Gastroesophageal sphincter (tissue), 4 donors: ENCODE measurements around the gene MOG. TPM values are rescaled to one million over a fixed set of nuclear protein-coding genes. Genes with fewer than 3 reads are reported as not detected.

Experiments
- ATAC-seq: fragments of 150-250 bp; one replicate; pipeline ENCODE4 v1.9.1; 2016; ENCODE audit warnings: mild to moderate bottlenecking, moderate library complexity
- H3K27ac ChIP-seq, 4 donors: fragments of 200-600 bp; sonication (generic) in 3 of 4; 1 replicate in 3 of 4; 2 replicates in 1 of 4; pipeline ENCODE4 v1.5.1; 2016 to 2019
- H3K27me3 ChIP-seq: fragments of 200-600 bp; sonication (generic); one replicate; pipeline ENCODE4 v1.5.1; 2019
- H3K36me3 ChIP-seq, 2 donors: fragments of 200-600 bp; sonication (generic); one replicate each; pipeline ENCODE4 v1.5.1; 2019; ENCODE audit warnings: control low read depth in 1 of 2
- H3K4me1 ChIP-seq, 3 donors: fragments of 200-600 bp; sonication (generic); 1 replicate in 2 of 3; 2 replicates in 1 of 3; pipeline ENCODE4 v1.5.1; 2016 to 2019; ENCODE audit warnings: control low read depth in 2 of 3
- H3K4me3 ChIP-seq, 2 donors: fragments of 200-600 bp; sonication (generic); one replicate each; pipeline ENCODE4 v1.5.1; 2019; ENCODE audit warnings: mild to moderate bottlenecking in 1 of 2, moderate library complexity in 1 of 2
- H3K9me3 ChIP-seq, 3 donors: fragments of 200-600 bp; sonication (generic); one replicate each; pipeline ENCODE4 v1.5.1; 2017 to 2019; ENCODE audit warnings: control low read depth in 2 of 3
- CTCF ChIP-seq, 4 experiments: fragments of 200-600 bp in 2 of 4; fragments of 450-650 bp in 2 of 4; sonication (generic) in 1 of 4; IDR thresholded peaks; one replicate each; pipeline ENCODE4 v1.5.1; 2017 to 2019; ENCODE audit warnings: antibody characterized with exemption in 4 of 4, mild to moderate bottlenecking in 2 of 4, moderate library complexity in 2 of 4
- EP300 ChIP-seq: sonication (generic); formaldehyde crosslinking; IDR thresholded peaks from one replicate; pipeline ENCODE4 v1.6.1; 2017; ENCODE audit warnings: antibody characterized with exemption, mild to moderate bottlenecking
- POLR2A ChIP-seq, 2 donors: fragments of 450-650 bp; IDR thresholded peaks; one replicate each; pipeline ENCODE4 v1.6.1; 2017; ENCODE audit warnings: antibody characterized with exemption in 2 of 2, mild to moderate bottlenecking in 2 of 2, moderate library complexity in 1 of 2
- POLR2AphosphoS5 ChIP-seq: sonication (generic); formaldehyde crosslinking; IDR thresholded peaks from one replicate; pipeline ENCODE4 v1.6.1; 2017; ENCODE audit warnings: antibody characterized with exemption
- whole genome bisulfite sequencing, 2 donors: methylation state at CpG; one replicate each; pipeline ENCODE4 v1.1.5; 2018; ENCODE audit warnings: low coverage in 1 of 2; 5-methylcytosine and 5-hydroxymethylcytosine counted together
- total RNA-seq, 4 donors: library from RNA; depleted of rRNA; stranded (reverse); fragments of >200 nt; gene quantifications; one replicate each; pipeline ENCODE4 v1.1.0, GENCODE V29; 2016

The MOG gene
- total RNA-seq, 4 donors from 2014 or later: not detected

GRCh38 chr6:29620630-29621029 is 36.3 kb upstream of the MOG start:
- WGBS, 2 donors: 67 to 68% methylated on average over 4 of the region's 4 CpGs
- Histone ChIP-seq H3K9me3 (no peaks in the 10 kb centered on the region), H3K27ac (no peak overlapping the region), H3K36me3 (peaks cover 0 to 86% of the 10 kb centered on the region in 2 donors), H3K27me3 (no peaks in the 10 kb centered on the region), H3K4me1 (no peaks in the 10 kb centered on the region), H3K4me3 (no peak overlapping the region)
- ATAC-seq: no peak
- TF ChIP-seq POLR2AphosphoS5: no peak
- no peak for TF ChIP-seq POLR2A (IDR thresholded peaks at IDR 0.05)
- TF ChIP-seq EP300: no peak
- no peak for TF ChIP-seq CTCF (IDR thresholded peaks at IDR 0.05)

- no peak overlapping the region for H3K27ac ChIP-seq
- TF ChIP-seq EP300: no peak
- no peak for TF ChIP-seq POLR2AphosphoS5
- TF ChIP-seq CTCF (IDR thresholded peaks at IDR 0.05): no peak
- no peak for TF ChIP-seq POLR2A (IDR thresholded peaks at IDR 0.05)
- H3K4me3 ChIP-seq: no peak overlapping the region
- no peak for ATAC-seq
- H3K9me3 ChIP-seq: no peaks in the 10 kb centered on the region
- peaks cover 0 to 47% of the 10 kb centered on the region in 2 donors for H3K36me3 ChIP-seq
- 75% methylated on average over 1 of the region's 3 CpGs; no CpG with 5 or more reads in 1 of the 2 donors for WGBS, 2 donors
- H3K4me1 ChIP-seq: peaks cover 0 to 28% (median 13%) of the 10 kb centered on the region in 3 donors
- no peaks in the 10 kb centered on the region for H3K27me3 ChIP-seq
Measured at GRCh38 chr6:29624520-29624961, 32.4 kb upstream of the MOG start.

GRCh38 chr6:29625337-29625930 is 31.5 kb upstream of the MOG start:
- TF ChIP-seq EP300 (no peak), CTCF (IDR thresholded peaks at IDR 0.05) (no peak), POLR2AphosphoS5 (no peak), POLR2A (IDR thresholded peaks at IDR 0.05) (no peak)
- peaks cover 0 to 35% (median 13%) of the 10 kb centered on the region in 3 donors for H3K4me1 ChIP-seq
- no peaks in the 10 kb centered on the region for H3K27me3 ChIP-seq
- H3K4me3 ChIP-seq: no peak overlapping the region
- no peak for ATAC-seq
- WGBS, 2 donors: 63 to 64% methylated on average over 5 to 7 of the region's 7 CpGs
- peak overlapping the region in 1 of 4 donors; percentile 5 for H3K27ac ChIP-seq
- H3K9me3 ChIP-seq: no peaks in the 10 kb centered on the region
- H3K36me3 ChIP-seq: peaks cover 0 to 38% of the 10 kb centered on the region in 2 donors

GRCh38 chr6:29626948-29627754 is 29.7 kb upstream of the MOG start:
- Histone ChIP-seq H3K9me3 (no peaks in the 10 kb centered on the region), H3K27me3 (no peaks in the 10 kb centered on the region), H3K27ac (peak overlapping the region; percentile 16 to 89 (median 86)), H3K4me3 (peak overlapping the region; percentile 54 to 63), H3K36me3 (peaks cover 0 to 21% of the 10 kb centered on the region in 2 donors), H3K4me1 (peaks cover 0 to 53% (median 20%) of the 10 kb centered on the region in 3 donors)
- TF ChIP-seq POLR2AphosphoS5 (no peak), EP300 (no peak), CTCF (IDR thresholded peaks at IDR 0.05) (no peak), POLR2A (IDR thresholded peaks at IDR 0.05) (no peak)
- peak; percentile 1 for ATAC-seq
- WGBS, 2 donors: 9 to 18% methylated on average over 5 to 6 of the region's 31 CpGs
